ENCODE data around the gene NOTO.

DNA sequence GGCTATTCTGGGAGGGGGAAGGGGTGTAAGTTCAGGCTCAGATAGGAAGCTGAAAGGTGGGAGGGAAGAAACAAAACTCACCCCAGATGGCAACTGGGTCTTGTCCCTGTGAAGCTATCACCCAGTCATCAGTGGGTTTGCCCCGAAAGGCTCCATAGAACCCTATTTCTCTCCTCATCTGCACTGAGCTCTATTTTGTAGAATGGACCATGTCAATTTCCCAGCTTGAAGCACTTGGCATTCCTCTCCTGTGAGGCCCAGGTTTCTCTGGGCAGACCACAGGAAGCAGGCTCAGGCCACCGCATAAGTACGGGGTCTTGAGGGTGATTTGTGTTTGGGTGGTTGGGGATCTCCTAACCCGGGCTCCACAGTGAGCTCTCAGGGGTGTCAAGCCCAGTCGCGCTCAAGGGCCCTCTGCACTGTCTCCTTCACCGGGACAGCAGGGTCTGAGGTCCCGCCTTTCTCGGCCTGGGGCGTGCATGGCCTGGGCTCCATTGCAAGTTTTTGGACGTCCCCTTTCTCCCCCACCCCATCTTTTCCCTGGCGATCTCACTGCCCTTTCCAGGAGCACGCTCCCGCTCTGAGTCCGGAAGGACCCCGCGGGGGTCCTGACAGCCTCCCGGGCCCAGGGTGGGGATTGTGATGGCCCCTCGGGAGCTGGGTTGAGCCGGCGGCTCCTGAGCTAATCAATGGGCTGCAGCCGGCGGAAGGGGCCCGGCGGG, 27.3 kb upstream of the NOTO start:
- TF ChIP-seq CTCF (optimal IDR thresholded peaks at IDR 0.05 in 1 of 3, IDR thresholded peaks at IDR 0.05 in 1 of 3, conservative IDR thresholded peaks at IDR 0.05 in 1 of 3; ENCODE audit: extremely low read depth in 1 of 3, insufficient read depth in 2 of 3, low read length in 3 of 3), result no peak
- no peak for TF ChIP-seq EZH2 (IDR thresholded peaks at IDR 0.05; ENCODE audit: low read length)
